HG03095 (cell line): ENCODE results near the gene SLC9C2.
"Not testable (repeated sequence)": the region's sequence is repeated elsewhere in the genome, so short reads cannot be mapped to it uniquely, and the experiment has no call there.

Source experiments
- ATAC-seq: cut with Tn5 transposase; IDR thresholded peaks from one replicate; pipeline ENCODE4 v1.9.1; 2021; ENCODE audit warnings: moderate library complexity; ENCODE audit not compliant: unreplicated experiment

Gene SLC9C2, protein sequence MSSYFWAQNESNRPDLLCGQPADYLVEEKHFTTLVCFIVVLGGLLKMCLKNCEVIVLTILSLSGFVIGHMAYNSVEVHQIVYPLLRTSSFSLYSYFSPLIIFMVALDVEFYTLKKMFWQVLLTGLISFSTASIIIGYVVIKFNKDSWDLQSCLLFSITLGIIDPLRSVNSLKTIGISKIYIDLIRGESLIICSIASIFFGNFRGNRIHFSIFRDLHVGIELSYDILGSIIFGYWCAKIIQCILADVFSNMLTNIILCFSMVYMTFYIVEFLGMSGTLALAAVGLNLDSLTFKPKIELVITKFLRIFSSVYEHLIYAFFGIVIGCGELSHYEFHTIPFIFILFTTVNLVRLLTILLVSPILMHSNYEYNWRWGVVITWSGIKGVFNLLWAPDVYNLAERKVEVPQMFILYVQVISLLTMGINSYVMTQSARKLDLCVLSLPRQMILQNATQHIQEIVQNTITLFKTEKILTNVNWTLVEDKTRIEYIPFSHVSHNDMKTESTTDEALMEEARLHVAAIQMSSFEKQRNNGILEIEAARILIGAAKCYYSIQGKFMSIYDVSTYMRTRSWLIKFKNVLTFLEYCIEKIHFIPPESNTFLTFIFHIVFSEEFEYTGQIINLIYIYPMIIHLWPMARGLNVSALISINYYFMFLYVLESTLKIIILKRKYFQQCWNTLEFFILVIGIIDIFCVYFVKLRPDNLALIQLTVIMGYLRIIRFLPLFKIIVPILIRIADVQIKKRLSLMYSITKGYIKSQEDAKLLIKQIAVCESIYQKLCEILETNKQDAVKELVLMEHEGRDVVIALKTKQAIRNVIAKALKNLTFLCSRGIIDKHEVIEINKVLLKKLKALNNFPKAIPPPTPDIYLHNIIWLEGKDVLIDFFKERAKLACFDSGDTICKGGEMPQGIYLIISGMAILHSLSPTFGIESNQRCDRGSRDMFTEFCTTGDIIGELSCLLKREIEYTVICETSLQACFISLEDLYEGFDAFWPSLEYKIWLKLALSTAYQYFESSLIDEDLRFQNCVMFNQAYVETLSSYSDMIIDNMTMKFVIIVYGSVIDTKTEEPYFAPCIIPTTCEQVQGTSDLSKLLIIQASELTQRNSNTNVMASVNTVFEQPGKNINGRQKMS

GRCh38 chr1:173603056-173603591 is at the start of gene SLC9C2:
Gene SLC9C2, minus strand, starts transcription at chr1:173603072. Its CDS starts 1,296 bp downstream, at chr1:173601776.
- no peak for ATAC-seq

DNA sequence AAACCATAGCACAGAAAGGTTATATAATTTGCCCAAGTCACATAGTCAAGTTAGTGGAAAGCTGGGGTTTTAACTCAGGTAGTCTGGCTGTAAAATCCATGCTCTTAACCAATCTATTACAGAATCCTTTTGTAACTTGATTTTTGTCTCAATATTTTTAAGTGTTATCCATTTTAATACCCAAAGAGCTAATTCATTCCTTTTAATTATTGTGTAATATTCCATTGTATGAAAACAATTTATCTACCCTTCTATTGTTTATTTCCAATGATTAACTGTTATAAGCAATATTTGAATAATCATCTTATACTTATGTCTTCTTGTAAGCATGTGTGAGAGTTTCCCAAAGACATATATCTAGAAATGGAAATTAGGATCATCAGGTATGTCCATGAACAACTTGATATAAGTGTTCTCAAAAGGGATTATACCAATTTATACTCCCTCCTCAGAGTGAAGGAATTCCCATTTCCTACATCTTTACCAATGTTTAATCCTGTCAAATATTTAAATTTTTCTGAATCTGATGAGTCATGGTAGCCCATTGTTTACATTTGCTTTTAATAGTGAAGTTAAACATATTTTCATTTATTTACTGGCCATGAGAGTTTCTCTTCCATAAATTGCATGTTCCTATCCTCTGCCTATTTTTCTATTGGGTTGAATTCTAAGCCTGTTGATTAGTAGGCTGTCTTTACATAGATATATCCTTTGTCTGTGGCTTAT is 46.2 kb upstream of the SLC9C2 start:
- no peak for ATAC-seq

GRCh38 chr1:173646656-173647055 is 43.8 kb upstream of the SLC9C2 start:
- no peak for ATAC-seq

DNA sequence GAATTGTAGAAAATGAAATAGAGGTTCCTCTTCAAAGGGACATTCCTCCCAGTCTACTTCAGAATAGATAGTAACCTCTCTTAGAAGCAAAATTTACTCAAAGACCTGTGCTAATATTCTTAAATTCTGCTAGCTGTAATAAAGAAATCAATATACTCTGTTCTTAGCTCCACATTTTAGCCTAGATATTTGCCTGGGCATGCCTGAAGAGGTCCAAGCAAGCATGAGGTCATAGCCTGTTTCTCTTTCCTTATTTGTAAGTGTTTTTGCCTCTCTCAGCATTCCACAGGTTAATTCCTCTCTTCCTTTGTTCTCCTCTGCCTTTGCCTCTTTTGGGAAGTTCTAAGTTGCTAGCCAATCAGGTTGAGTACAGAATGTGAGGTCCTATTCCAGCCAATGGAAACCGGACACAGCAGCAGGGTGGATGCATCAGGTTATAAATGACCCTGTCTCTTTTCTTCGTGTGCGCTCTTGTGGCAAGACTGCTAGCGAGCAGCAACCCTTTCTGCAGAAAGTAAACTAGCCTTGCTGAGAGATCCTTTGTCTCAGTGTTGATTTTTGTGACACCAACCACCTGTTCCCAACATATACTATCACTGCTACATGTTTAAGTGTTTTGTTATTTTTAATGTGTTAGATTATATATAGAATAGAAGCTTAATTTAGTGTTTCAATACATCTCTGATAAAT is 39.7 kb upstream of the SLC9C2 start:
- not testable (repeated sequence) for ATAC-seq

GRCh38 chr1:173639102-173639501 is 36.2 kb upstream of the SLC9C2 start:
- no peak for ATAC-seq

- ATAC-seq, result no peak
Observed at GRCh38 chr1:173638043-173639021, 35.5 kb upstream of the SLC9C2 start.

GRCh38 chr1:173637236-173638042 is 34.6 kb upstream of the SLC9C2 start:
- ATAC-seq, result not testable (repeated sequence)

GRCh38 chr1:173635116-173635515 is 32.2 kb upstream of the SLC9C2 start, which contains the start of gene TEX50:
Gene TEX50, plus strand, starts transcription at chr1:173635338. Its CDS starts 184 bp downstream, at chr1:173635522.
- ATAC-seq, result no peak

DNA sequence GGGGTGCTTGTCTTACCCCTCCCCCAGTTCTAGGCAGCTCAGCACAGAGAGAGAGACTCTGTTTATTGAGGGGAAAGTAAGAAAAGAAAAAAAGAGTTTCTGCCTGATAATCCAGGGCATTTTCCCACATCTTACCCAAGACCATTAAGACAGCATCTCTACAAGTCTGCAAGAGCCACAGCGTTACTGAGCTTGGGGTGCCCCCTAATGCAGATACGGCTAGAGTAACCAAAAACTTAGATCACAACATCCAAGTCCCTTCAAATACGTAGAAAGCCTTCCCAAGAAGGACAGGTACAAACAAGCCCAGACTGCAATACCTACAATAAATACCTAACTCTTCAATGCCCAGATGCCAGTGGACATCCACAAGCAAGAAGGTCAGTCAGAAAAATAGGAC is 26.0 kb upstream of the SLC9C2 start:
- no peak for ATAC-seq

DNA sequence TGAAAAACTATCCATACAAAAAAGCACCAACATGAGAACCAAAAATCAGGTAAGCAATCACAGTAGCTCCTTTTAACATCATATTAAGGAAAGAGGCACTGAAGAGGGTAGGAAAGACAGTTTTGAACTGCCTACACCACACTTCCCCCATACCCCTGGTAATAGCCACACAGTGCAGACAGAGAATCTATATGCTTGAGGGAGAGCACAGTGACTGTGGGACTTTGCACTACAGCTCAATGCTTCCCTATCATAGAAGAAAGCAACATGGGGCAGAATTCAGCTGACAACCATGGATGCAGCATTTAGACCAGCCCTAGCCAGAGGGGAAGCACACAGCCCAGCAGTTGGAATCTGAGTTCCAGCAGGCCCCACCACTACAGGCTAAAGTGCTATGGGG is 24.4 kb upstream of the SLC9C2 start:
- ATAC-seq, result no peak

DNA sequence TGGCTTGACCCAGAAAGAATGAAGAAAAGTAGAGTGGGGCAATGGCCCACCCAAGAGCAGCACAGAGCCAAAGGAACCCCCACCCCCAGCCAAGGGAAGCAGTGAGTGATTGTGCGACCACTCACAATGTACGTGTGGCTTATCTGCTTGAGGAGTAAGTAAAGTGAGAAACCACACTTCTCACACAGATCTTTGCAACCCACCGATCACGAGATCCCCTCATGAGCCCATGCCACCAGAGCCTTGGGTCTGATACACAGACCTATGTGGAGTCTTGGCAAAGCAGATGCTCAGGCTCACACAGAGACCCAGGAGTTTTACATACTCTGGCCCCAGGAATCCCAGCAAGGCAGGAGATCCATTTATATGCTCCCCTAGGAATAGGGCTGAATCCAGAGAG is 14.0 kb upstream of the SLC9C2 start:
- no peak for ATAC-seq

- not testable (repeated sequence) for ATAC-seq
Observed at GRCh38 chr1:173613086-173613485, 10.2 kb upstream of the SLC9C2 start.

DNA sequence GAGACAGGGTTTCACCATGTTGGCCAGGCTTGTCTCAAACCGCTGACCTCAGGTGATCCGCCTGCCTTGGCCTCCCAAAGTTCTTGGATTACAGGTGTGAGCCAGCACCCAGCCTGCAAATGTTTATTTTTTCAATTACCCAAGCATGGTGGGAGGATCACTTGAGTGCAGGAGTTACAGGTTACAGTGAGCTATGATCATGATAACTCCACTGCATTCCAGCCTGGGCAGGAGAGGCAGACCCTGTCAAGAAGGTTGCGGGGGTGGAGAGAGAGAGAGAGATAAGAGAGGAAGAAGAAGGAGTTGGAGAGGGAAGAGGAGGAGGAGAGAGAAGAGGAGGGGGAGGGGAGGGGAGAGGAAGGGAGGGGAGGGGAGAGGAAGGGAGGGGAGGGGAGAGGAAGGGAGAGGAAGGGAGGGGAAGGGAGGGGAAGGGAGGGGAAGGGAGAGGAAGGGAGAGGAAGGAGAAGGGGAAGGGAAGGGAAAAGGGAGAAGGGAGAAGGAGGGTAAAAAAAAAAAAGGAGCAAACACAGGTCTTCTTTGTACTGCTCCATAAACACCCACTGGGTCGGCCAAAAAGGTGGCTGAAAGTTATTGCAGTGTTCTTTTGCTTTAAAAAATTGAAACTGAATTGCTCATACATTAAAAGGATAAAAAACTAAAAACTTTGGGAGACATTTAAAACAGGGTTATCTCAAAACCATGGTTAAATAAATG is 5.8 kb upstream of the SLC9C2 start:
- no peak for ATAC-seq

DNA sequence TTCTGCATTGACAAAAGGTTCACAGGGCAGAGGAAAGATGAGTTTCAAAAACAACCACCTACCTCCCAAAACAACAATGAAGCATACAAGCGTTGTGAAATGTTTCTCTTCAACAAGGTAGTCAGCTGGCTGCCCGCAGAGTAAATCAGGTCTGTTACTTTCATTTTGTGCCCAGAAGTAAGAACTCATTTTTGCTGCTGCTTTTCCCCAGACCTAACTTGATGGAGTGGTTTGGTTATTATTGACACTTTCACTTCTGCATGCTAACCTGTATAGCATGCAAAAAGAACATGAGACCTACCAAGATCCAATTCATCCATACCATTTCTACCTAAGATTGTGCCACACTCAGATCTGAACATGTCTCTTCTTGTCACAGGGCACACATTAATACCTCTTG is 1.3 kb downstream of the SLC9C2 start:
- ATAC-seq, result peak; percentile 55

GRCh38 chr1:173596097-173596825 is 6.6 kb downstream of the SLC9C2 start:
- no peak for ATAC-seq

GRCh38 chr1:173591138-173591537 is 11.7 kb downstream of the SLC9C2 start:
- ATAC-seq, result not testable (repeated sequence)
